Activated T-cell treated with anti-CD3 and anti-CD28 coated beads, Interleukin-2, amount 50 U/mL, for 24 hours (primary cell): Measurements from ENCODE around the gene HPN.
"Not testable (repeated sequence)": the region's sequence is repeated elsewhere in the genome, so short reads cannot be mapped to it uniquely, and the experiment has no call there.

Source experiments
- DNase-seq: peaks from one replicate; pipeline ENCODE4 v3.0.0-alpha.2; 2020
- H3K27ac Mint-ChIP-seq: 2 replicates; pipeline ENCODE4 v1.8.0; 2020; ENCODE audit warnings: mild to moderate bottlenecking, mixed read lengths
- H3K27me3 Mint-ChIP-seq: 2 replicates; pipeline ENCODE4 v1.8.0; 2020; ENCODE audit warnings: mixed read lengths
- H3K36me3 Mint-ChIP-seq: 2 replicates; pipeline ENCODE4 v1.8.0; 2020; ENCODE audit warnings: low read depth, mixed read lengths
- H3K4me1 Mint-ChIP-seq: 2 replicates; pipeline ENCODE4 v1.8.0; 2020; ENCODE audit warnings: low read depth, mixed read lengths
- H3K4me3 Mint-ChIP-seq: 2 replicates; pipeline ENCODE4 v1.8.0; 2020; ENCODE audit warnings: mild to moderate bottlenecking, moderate library complexity, mixed read lengths
- H3K9me3 Mint-ChIP-seq: 2 replicates; pipeline ENCODE4 v1.8.0; 2020; ENCODE audit warnings: mixed read lengths

HPN gene

GRCh38 chr19:35051268-35051667, 9.7 kb downstream of the HPN start:
- not testable (repeated sequence) for H3K4me1 Mint-ChIP-seq, H3K4me3 Mint-ChIP-seq, H3K36me3 Mint-ChIP-seq, H3K27me3 Mint-ChIP-seq, H3K27ac Mint-ChIP-seq, H3K9me3 Mint-ChIP-seq, DNase-seq

DNA sequence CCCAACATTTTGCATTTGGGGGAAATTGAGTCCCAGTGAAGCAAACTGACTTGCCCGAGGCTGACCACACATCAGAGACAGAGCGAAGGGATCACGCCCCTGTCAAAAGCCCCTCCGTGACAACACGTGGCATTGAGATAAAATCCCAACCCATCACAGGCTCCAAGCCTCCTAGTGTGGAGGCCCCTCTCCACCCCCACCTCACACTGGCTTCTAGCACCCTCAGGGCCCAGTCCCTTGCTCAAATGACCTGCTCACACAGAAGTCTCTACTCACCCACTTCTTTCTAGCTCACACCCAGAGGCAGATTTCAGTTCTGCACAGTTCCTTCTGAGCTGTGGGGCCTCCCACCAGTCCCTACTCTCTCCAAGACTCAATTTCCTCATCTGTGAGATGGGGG, 10.3 kb downstream of the HPN start:
- no peak overlapping the region for H3K4me3 Mint-ChIP-seq
- H3K27me3 Mint-ChIP-seq, result no peaks in the 10 kb centered on the region
- H3K27ac Mint-ChIP-seq, result no peak overlapping the region
- H3K9me3 Mint-ChIP-seq, result no peaks in the 10 kb centered on the region
- no peaks in the 10 kb centered on the region for H3K4me1 Mint-ChIP-seq
- DNase-seq, result no peak
- H3K36me3 Mint-ChIP-seq, result no peaks in the 10 kb centered on the region

DNA sequence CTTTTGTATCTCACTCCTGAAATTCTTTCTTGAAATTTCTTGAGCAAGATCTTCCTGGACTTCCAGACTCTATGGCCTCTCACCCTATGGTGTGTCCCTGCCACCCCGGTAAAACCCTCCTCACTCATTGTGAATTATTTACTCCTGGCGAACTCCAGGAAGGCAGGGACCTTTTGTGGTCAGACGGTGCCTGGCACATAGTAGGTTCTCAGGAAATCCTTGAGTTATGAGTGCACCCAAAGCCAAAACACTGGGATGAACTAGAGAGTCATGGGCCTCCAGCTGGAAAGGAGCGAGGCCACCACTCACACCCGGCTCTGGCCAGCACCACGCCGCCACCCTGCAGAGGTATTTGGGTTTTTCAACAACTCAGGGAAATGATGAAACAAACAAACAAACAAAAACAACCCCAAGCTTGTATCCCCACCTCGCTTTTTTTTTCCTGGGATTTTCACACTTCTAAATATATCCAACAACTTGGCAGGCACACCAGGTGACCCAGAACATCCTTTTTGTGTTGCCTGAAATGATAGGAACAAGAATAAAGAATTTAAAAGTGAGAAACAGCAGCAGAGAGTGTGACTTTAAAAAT, 11.2 kb downstream of the HPN start:
- Mint-ChIP-seq H3K4me3 (no peak overlapping the region), H3K36me3 (no peaks in the 10 kb centered on the region), H3K27ac (no peak overlapping the region), H3K4me1 (no peaks in the 10 kb centered on the region), H3K27me3 (no peaks in the 10 kb centered on the region), H3K9me3 (no peaks in the 10 kb centered on the region)
- no peak for DNase-seq

- no peaks in the 10 kb centered on the region for H3K4me1 Mint-ChIP-seq
- no peak for DNase-seq
- no peaks in the 10 kb centered on the region for H3K36me3 Mint-ChIP-seq
- H3K4me3 Mint-ChIP-seq, result no peak overlapping the region
- H3K9me3 Mint-ChIP-seq, result no peaks in the 10 kb centered on the region
- no peak overlapping the region for H3K27ac Mint-ChIP-seq
- no peaks in the 10 kb centered on the region for H3K27me3 Mint-ChIP-seq
Measured at GRCh38 chr19:35053667-35054293, 12.3 kb downstream of the HPN start.

- Mint-ChIP-seq H3K4me1 (no peaks in the 10 kb centered on the region), H3K27ac (no peak overlapping the region)
Measured at GRCh38 chr19:35054626-35055025, 13.1 kb downstream of the HPN start.

DNA sequence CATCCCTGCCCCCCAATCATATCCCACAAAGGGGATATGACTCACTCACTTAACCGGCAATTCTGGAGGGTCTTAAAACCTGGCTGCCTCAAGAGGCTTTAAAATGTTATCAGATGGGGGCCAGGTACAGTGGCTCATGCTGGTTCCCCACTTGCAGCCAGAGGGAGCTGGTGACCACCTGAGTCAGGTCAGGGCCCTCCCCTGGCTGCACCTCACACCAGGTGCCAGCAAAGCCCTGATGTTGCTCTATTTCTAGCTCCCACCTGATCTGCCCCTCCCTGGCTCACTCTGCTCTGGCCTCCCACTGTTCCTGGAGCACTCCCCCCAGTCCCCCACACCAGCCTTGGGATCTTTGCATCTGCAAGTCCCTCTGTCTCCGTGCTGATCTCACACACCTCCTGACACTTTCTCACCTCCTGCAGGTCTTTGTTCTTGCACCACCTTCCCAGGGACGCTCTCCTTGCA, 14.2 kb downstream of the HPN start:
- no peak overlapping the region for H3K4me3 Mint-ChIP-seq
- no peaks in the 10 kb centered on the region for H3K4me1 Mint-ChIP-seq
- no peaks in the 10 kb centered on the region for H3K36me3 Mint-ChIP-seq
- no peaks in the 10 kb centered on the region for H3K9me3 Mint-ChIP-seq
- no peak overlapping the region for H3K27ac Mint-ChIP-seq
- DNase-seq, result no peak
- H3K27me3 Mint-ChIP-seq, result no peaks in the 10 kb centered on the region

More at GRCh38 chr19:35054626-35055025, 13.1 kb downstream of the HPN start:
- H3K27me3 Mint-ChIP-seq, result no peaks in the 10 kb centered on the region
- no peak overlapping the region for H3K4me3 Mint-ChIP-seq
- H3K36me3 Mint-ChIP-seq, result no peaks in the 10 kb centered on the region
- no peak for DNase-seq
- H3K9me3 Mint-ChIP-seq, result no peaks in the 10 kb centered on the region

- Mint-ChIP-seq H3K27ac (no peak overlapping the region), H3K36me3 (no peaks in the 10 kb centered on the region), H3K27me3 (no peaks in the 10 kb centered on the region), H3K4me1 (no peaks in the 10 kb centered on the region), H3K4me3 (no peak overlapping the region), H3K9me3 (no peaks in the 10 kb centered on the region)
- no peak for DNase-seq
Measured at GRCh38 chr19:35056513-35057063, 15.1 kb downstream of the HPN start.

- DNase-seq, result no peak
- Mint-ChIP-seq H3K4me1 (peaks cover 1% of the 10 kb centered on the region), H3K36me3 (no peaks in the 10 kb centered on the region), H3K9me3 (no peaks in the 10 kb centered on the region), H3K4me3 (no peak overlapping the region), H3K27ac (no peak overlapping the region), H3K27me3 (no peaks in the 10 kb centered on the region)
Measured at GRCh38 chr19:35058370-35058769, 16.8 kb downstream of the HPN start.

DNA sequence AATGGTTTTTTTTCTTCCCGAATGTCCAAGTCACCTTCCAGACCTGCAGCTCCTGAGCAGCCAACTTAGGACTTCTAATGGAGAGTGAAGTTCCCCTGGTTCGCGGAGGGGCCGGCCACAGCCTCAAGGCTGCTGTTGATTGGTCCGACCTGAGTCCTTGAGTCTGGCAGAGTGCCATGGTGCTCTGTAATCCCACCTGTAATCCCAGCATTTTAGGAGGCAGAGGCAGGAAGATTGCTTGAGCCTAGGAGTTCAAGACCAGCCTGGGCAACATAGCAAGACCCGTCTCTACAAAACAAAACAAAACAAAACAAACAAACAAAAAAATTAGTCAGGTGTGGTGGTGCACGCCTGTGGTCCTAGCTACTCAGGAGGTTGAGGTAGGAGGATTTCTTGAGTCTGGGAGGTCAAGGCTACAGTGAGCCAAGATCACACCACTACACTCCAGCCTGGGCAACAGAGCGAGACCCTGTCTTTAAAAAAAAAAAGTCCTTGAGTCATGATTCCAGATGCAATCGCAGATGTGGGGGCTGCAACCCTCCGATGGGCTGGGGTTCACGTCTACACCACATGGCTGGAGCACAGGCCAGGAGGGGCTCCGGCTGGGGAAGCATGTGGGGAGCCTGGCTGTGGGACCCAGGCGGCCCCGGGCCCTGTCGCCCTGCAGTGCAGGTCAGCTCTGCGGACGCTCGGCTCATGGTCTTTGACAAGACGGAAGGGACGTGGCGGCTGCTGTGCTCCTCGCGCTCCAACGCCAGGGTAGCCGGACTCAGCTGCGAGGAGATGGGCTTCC, 17.7 kb downstream of the HPN start:
- H3K36me3 Mint-ChIP-seq, result no peaks in the 10 kb centered on the region
- no peak for DNase-seq

DNA sequence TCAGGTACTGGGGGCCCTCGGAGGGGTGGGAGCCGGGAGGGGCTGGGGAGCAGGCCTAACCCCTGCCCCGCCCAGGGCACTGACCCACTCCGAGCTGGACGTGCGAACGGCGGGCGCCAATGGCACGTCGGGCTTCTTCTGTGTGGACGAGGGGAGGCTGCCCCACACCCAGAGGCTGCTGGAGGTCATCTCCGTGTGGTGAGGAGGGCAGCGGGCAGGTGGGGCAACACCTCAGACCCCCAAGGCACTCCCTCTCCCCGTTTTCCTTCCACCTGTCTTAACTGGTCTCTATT, 18.2 kb downstream of the HPN start:
- Mint-ChIP-seq H3K27me3 (no peaks in the 10 kb centered on the region), H3K9me3 (no peaks in the 10 kb centered on the region), H3K4me1 (peaks cover 13% of the 10 kb centered on the region), H3K36me3 (no peaks in the 10 kb centered on the region), H3K4me3 (no peak overlapping the region), H3K27ac (no peak overlapping the region)
- DNase-seq, result no peak

More for the DNA sequence above, 17.7 kb downstream of the HPN start:
- Mint-ChIP-seq H3K27ac (no peak overlapping the region), H3K4me1 (peaks cover 10% of the 10 kb centered on the region), H3K4me3 (no peak overlapping the region), H3K9me3 (no peaks in the 10 kb centered on the region), H3K27me3 (no peaks in the 10 kb centered on the region)

DNA sequence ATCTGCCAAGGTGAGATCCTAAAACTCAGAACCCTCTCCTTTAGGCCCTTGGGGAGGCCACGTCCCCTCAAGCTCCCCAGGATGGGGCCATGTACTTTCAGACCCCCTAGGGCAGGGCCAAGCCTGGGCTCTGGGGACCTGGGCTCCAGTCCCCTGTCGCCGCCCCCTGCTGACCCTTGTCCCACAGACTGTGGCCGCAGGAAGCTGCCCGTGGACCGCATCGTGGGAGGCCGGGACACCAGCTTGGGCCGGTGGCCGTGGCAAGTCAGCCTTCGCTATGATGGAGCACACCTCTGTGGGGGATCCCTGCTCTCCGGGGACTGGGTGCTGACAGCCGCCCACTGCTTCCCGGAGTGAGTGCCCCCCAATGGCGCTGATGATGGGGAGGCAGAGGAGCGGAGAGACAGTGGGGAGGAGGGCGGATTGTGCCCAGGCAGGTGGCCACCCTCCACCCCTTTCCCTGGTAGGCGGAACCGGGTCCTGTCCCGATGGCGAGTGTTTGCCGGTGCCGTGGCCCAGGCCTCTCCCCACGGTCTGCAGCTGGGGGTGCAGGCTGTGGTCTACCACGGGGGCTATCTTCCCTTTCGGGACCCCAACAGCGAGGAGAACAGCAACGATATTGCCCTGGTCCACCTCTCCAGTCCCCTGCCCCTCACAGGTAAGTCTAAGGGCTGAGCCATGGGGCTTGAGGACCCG, 18.8 kb downstream of the HPN start:
- no peak overlapping the region for H3K4me3 Mint-ChIP-seq
- H3K36me3 Mint-ChIP-seq, result no peaks in the 10 kb centered on the region
- no peak overlapping the region for H3K27ac Mint-ChIP-seq
- no peak for DNase-seq
- no peaks in the 10 kb centered on the region for H3K9me3 Mint-ChIP-seq
- H3K4me1 Mint-ChIP-seq, result peaks cover 13% of the 10 kb centered on the region
- no peaks in the 10 kb centered on the region for H3K27me3 Mint-ChIP-seq

DNA sequence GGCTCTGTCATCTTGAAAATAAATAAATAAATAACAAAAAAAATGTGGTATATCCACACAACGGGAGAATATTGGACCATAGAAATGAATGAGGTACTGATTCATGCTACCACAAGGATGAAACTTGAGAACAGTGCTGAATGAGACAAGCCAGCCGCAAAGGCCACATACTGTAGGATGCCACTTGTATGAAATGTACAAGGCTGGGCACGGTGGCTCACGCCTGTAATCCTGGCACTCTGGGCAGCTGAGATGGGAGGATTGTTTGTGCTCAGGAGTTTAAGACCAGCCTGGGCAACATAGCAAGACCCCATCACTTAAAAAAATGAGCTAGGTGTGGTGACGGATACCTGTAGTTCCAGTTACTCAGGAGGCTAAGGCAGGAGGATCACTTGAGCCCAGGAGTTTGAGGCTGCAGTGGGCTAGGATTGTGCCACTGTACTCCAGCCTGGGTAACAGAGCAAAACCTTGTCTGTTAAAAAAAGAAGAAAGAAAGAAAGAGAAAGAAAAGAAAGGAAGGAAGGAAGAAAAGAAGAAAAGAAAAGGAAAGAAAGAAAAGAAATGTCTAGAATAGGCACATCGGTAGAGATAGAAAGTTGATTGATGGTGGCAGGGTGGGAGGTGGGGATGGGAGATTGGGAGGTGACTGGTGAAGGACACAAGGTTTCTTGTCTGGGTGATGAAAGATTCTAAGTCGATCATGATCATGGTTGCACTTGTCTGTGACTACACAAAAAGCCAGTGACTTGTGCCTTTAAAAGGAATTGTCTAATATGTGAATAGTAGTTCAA, 20.3 kb downstream of the HPN start:
- Mint-ChIP-seq H3K27ac (no peak overlapping the region), H3K36me3 (no peaks in the 10 kb centered on the region), H3K4me3 (no peak overlapping the region), H3K4me1 (peaks cover 17% of the 10 kb centered on the region), H3K27me3 (no peaks in the 10 kb centered on the region), H3K9me3 (no peaks in the 10 kb centered on the region)
- no peak for DNase-seq

DNA sequence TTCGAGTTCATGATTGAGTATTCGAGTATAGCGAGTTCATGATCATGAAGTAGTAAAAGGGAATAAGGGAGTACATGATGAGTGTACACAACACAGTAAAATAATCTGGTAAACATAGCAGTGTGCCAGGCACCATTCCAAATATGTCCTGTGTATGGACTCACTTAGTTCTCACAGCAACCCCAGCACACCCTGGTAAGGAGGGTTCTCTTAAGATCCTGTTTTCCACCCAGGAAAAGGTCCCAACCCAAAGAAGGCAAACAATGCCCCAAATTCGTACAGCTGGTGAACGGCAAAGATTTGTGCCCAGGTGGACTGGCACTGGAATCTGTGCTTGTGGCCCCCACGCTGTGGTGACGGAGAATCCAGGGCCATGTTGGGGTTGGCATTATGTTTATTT, 21.4 kb downstream of the HPN start:
- no peak for DNase-seq
- Mint-ChIP-seq H3K27me3 (no peaks in the 10 kb centered on the region), H3K9me3 (no peaks in the 10 kb centered on the region)

More for the DNA sequence above, 21.4 kb downstream of the HPN start:
- peaks cover 22% of the 10 kb centered on the region for H3K4me1 Mint-ChIP-seq
- no peaks in the 10 kb centered on the region for H3K36me3 Mint-ChIP-seq
- no peak overlapping the region for H3K27ac Mint-ChIP-seq
- H3K4me3 Mint-ChIP-seq, result no peak overlapping the region
